K562 (cell line): ENCODE measurements around the gene SLC36A1. TPM values are rescaled to one million over a fixed set of nuclear protein-coding genes. Genes with fewer than 3 reads are reported as not detected.

Source experiments
- ATAC-seq: fragments of 200-7000 bp; cut with Tn5 transposase; 3 replicates; pipeline ENCODE4 v1.9.1; 2020; ENCODE audit warnings: moderate library complexity
- BruUV-seq: library from RNA; stranded (reverse); fragments of 400-500 nt; replicated peaks from 2 replicates; lab custom pipeline; 2021; lab: Mats Ljungman, UMichigan
- CTCF ChIA-PET: fragments of 300-600 bp; formaldehyde crosslinking; extraction: SDS; loops from one replicate; lab custom pipeline; 2021; ENCODE audit warnings: low intra/inter-chr PET ratio; lab: Yijun Ruan, JAX
- POLR2A ChIA-PET: fragments of 300-600, 350-650 bp; sonication (Branson Sonifier 250); formaldehyde crosslinking; extraction: SDS; loops from one replicate; lab custom pipeline; 2021; ENCODE audit warnings: antibody characterized with exemption, inconsistent platforms; lab: Yijun Ruan, JAX
- DNase-seq, 4 experiments: peaks; one replicate each; pipeline versions ENCODE4 v3.0.0 to v3.0.0-alpha.2; 2011 to 2018; ENCODE audit warnings: low spot score in 3 of 4, mixed read lengths in 3 of 4; ENCODE audit errors: extremely low read depth in 1 of 4
- FAIRE-seq: peaks from 2 replicates; lab custom pipeline; 2011; peaks lifted over from hg19 to GRCh38; lab: Jason Lieb, UNC
- H2AFZ ChIP-seq: 2 replicates; pipeline ENCODE4 v1.6.0; 2011; ENCODE audit warnings: low read depth, low read length, control low read depth, inconsistent platforms
- H3K27ac ChIP-seq: fragments of 200-600 bp; 3 replicates; pipeline ENCODE4 v1.8.0; 2011; ENCODE audit warnings: low read depth, mild to moderate bottlenecking, control low read depth, inconsistent platforms, low read length, moderate library complexity, mixed read lengths; ENCODE audit errors: extremely low read depth
- H3K27me3 ChIP-seq, 2 experiments: fragments of 300-600 bp in 1 of 2; 2 replicates in 1 of 2; 3 replicates in 1 of 2; pipeline versions ENCODE4 v1.6.0 to v1.8.0; 2011; ENCODE audit warnings: inconsistent platforms in 2 of 2, low read length in 2 of 2, mild to moderate bottlenecking in 1 of 2, mixed read lengths in 1 of 2, moderate library complexity in 1 of 2; ENCODE audit not compliant: control insufficient read depth in 2 of 2, insufficient read depth in 2 of 2
- H3K36me3 ChIP-seq: fragments of 300-600 bp; 3 replicates; pipeline ENCODE4 v1.8.0; 2011; ENCODE audit warnings: mild to moderate bottlenecking, low read length, inconsistent platforms; ENCODE audit not compliant: control insufficient read depth, insufficient read depth
- H3K4me1 ChIP-seq, 2 experiments: fragments of 200-600 bp in 1 of 2; replicated peaks in 1 of 2; 2 replicates in 1 of 2; 3 replicates in 1 of 2; pipeline versions ENCODE4 v1.5.1 to v1.8.0; 2011; ENCODE audit warnings: inconsistent platforms in 2 of 2, low read length in 2 of 2, mild to moderate bottlenecking in 1 of 2, mixed read lengths in 1 of 2, moderate library complexity in 1 of 2; ENCODE audit not compliant: control insufficient read depth in 2 of 2, insufficient read depth in 2 of 2
- H3K4me2 ChIP-seq: 2 replicates; pipeline ENCODE4 v1.6.1; 2011; ENCODE audit warnings: low read length, control low read depth, inconsistent platforms, mixed read lengths; ENCODE audit not compliant: insufficient read depth
- H3K4me3 ChIP-seq: fragments of 200-600 bp; sonication (generic), shearing (Covaris generic); 2 replicates; pipeline ENCODE4 v1.5.1; 2016; ENCODE audit warnings: control low read depth, inconsistent platforms
- H3K79me2 ChIP-seq: fragments of 200-600 bp; 3 replicates; pipeline ENCODE4 v1.8.0; 2011; ENCODE audit warnings: low read length, inconsistent platforms; ENCODE audit not compliant: control insufficient read depth, insufficient read depth
- H3K9ac ChIP-seq, 2 experiments: 2 replicates each; pipeline versions ENCODE4 v1.6.0 to v1.6.1; 2011; ENCODE audit warnings: low read depth in 2 of 2, low read length in 2 of 2, control low read depth in 1 of 2, inconsistent platforms in 1 of 2, mild to moderate bottlenecking in 1 of 2, mixed read lengths in 1 of 2; ENCODE audit not compliant: insufficient read depth in 1 of 2
- H3K9me1 ChIP-seq: one replicate; pipeline ENCODE4 v1.6.0; 2011; ENCODE audit warnings: inconsistent platforms, mild to moderate bottlenecking, low read length, moderate library complexity; ENCODE audit not compliant: control insufficient read depth, insufficient read depth
- H3K9me3 ChIP-seq: replicated peaks from 2 replicates; pipeline ENCODE4 v1.5.1; 2011; ENCODE audit warnings: low read depth, low read length, inconsistent platforms; ENCODE audit not compliant: control insufficient read depth, insufficient read depth
- H4K20me1 ChIP-seq: replicated peaks from 2 replicates; pipeline ENCODE4 v1.6.1; 2011; ENCODE audit warnings: low read length, inconsistent platforms, mixed read lengths; ENCODE audit not compliant: control insufficient read depth, insufficient read depth
- CCNT2 ChIP-seq: IDR thresholded peaks from 2 replicates; pipeline ENCODE4 v1.6.1; 2011; ENCODE audit warnings: borderline replicate concordance, low read depth, mild to moderate bottlenecking, moderate library complexity, mixed read lengths, low read length; ENCODE audit not compliant: insufficient read length; ENCODE audit errors: extremely low read depth
- EZH2 ChIP-seq: IDR thresholded peaks from 2 replicates; pipeline ENCODE4 v1.6.1; 2012; ENCODE audit warnings: low read depth, mild to moderate bottlenecking, inconsistent platforms, low read length, borderline replicate concordance
- FOXP1 ChIP-seq: sonication (generic); formaldehyde crosslinking; IDR thresholded peaks from 2 replicates; pipeline ENCODE4 v1.8.0; 2022; ENCODE audit warnings: mild to moderate bottlenecking, missing genetic modification reagents
- GATA2 ChIP-seq: sonication (generic); formaldehyde crosslinking; IDR thresholded peaks from 2 replicates; pipeline ENCODE4 v1.4.0; 2020; ENCODE audit warnings: mild to moderate bottlenecking, missing genetic modification reagents
- HIVEP1 ChIP-seq: fragments of 250-450 bp; sonication (Bioruptor Pico); IDR thresholded peaks from 2 replicates; pipeline ENCODE4 v1.4.0; 2020; ENCODE audit warnings: mild to moderate bottlenecking
- HSF4 ChIP-seq: fragments of 250-450 bp; sonication (Bioruptor Pico); IDR thresholded peaks from 2 replicates; pipeline ENCODE4 v2.1.2; 2022; ENCODE audit warnings: mild to moderate bottlenecking, moderate library complexity, borderline replicate concordance
- KLF6 ChIP-seq: fragments of 250-450 bp; sonication (Bioruptor Pico); IDR thresholded peaks from 2 replicates; pipeline ENCODE4 v1.4.0; 2020; ENCODE audit warnings: mild to moderate bottlenecking, moderate library complexity, borderline replicate concordance
- SMARCC2 ChIP-seq: fragments of 450-650 bp; IDR thresholded peaks from 2 replicates; pipeline ENCODE4 v1.6.1; 2017; ENCODE audit warnings: antibody characterized with exemption, moderate library complexity, mild to moderate bottlenecking, low read depth
- SRSF7 ChIP-seq: fragments of 200-400 bp; formaldehyde crosslinking; optimal IDR thresholded peaks from 2 replicates; pipeline ENCODE3; 2017; ENCODE audit warnings: mild to moderate bottlenecking, low read depth, low read length
- SRSF9 ChIP-seq: fragments of 200-400 bp; formaldehyde crosslinking; IDR thresholded peaks from 2 replicates; pipeline ENCODE4 v1.6.1; 2017; ENCODE audit warnings: low read depth, low read length, borderline replicate concordance
- ZNF277 ChIP-seq: fragments of 250-450 bp; sonication (Bioruptor Pico); IDR thresholded peaks from 2 replicates; pipeline ENCODE4 v1.8.0; 2022; ENCODE audit warnings: inconsistent platforms, mild to moderate bottlenecking, moderate library complexity, borderline replicate concordance
- ZNF609 ChIP-seq: sonication (generic); formaldehyde crosslinking; IDR thresholded peaks from 2 replicates; pipeline ENCODE4 v1.8.1; 2023; ENCODE audit warnings: missing genetic modification reagents, mild to moderate bottlenecking, borderline replicate concordance
- WGBS: fragments of 100-300 bp; shearing (Covaris generic); methylation state at CpG from one replicate; pipeline ENCODE4 v1.1.6; 2016; ENCODE audit warnings: low coverage, mixed read lengths; ENCODE audit not compliant: insufficient coverage; ENCODE audit errors: missing lambda C conversion rate; 5-methylcytosine and 5-hydroxymethylcytosine counted together
- in situ Hi-C: fragments of 300-500 bp; cut with MboI; formaldehyde crosslinking; loops from 4 replicates; pipeline ENCODE4 v1.15.0; 2018; ENCODE audit warnings: inconsistent platforms, mixed read lengths
- intact Hi-C: fragments of 100-400 bp; cut with micrococcal nuclease; formaldehyde crosslinking; loops from 2 replicates; pipeline ENCODE4 v1.14.2; 2022
- polyA plus RNA-seq, 8 experiments: library from polyadenylated mRNA; depleted of rRNA in 4 of 8; stranded (reverse) in 5 of 8; unstranded in 3 of 8; fragments of >200 nt; fragmentation: Nextera tagmentation in 2 of 8; fragmentation: Illumina TruSeq in 1 of 8; extraction: Ambion mirVana in 2 of 8; extraction: Trizol in 1 of 8; gene quantifications; 2 replicates each; pipeline versions ENCODE4 v1.2.1 to v1.2.3, GENCODE V29; 2011 to 2014; ENCODE audit warnings: inconsistent platforms in 1 of 8, missing spikeins in 1 of 8
- total RNA-seq, 7 experiments: library from RNA; depleted of rRNA in 6 of 7; stranded (reverse); fragments of >200 nt in 6 of 7; fragmentation: Illumina TruSeq in 2 of 7; extraction: Trizol in 2 of 7; gene quantifications; 2 replicates each; pipeline versions ENCODE4 v1.2.1 to v1.2.3, GENCODE V29; 2011 to 2021; ENCODE audit warnings: low replicate concordance in 1 of 7
- TF ChIP-seq, protein P1 (sequence below): fragments of 450-650 bp; IDR thresholded peaks from one replicate; pipeline ENCODE4 v1.6.1; 2018; ENCODE audit warnings: mild to moderate bottlenecking, moderate library complexity; ENCODE audit not compliant: partially characterized antibody

SLC36A1 gene
- total and polyA plus RNA-seq, 9 of the 15 experiments (the other 6 are each of a cell fraction or from before 2014, with no cell fraction given): 1.6 to 8.4 (median 4.6) TPM

DNA sequence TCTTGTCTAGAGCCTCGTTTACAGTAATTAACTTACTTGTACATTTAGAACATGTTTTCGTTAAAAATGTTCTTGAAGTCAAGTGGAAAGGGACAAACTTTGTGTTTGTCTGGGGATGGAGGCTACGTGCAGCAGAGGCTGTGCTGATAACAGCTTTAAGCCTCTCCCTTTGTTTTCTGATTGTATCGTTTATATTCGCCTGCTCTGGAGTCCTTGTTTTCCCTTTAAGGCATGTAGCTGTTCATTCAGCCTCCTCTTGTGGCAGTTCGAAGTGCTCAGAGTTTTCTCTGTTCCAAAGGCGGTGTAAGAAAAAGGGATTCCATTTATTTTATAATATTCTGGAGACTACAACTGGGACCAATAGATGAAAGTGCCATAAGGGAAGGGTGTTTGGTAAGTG, 1.9 kb downstream of the SLC36A1 start (continued):
- TF ChIP-seq HSF4 (CRISPR knock-in tag) (no peak), SRSF9 (no peak), CCNT2 (no peak), GATA2 (CRISPR knock-in tag) (no peak), SMARCC2 (no peak)

- Histone ChIP-seq H3K27ac (no peak overlapping the region), H3K4me1 (peaks cover 10 to 18% of the 10 kb centered on the region in 2 experiments; a peak in 3 of 5 replicates), H3K79me2 (peaks cover 30% of the 10 kb centered on the region)
- TF ChIP-seq HIVEP1 (CRISPR knock-in tag) (no peak), FOXP1 (CRISPR knock-in tag) (no peak), EZH2 (no peak), SRSF7 (no peak), ZNF609 (CRISPR knock-in tag) (no peak), ZNF277 (CRISPR knock-in tag) (no peak), KLF6 (no peak)
- TF ChIP-seq, protein P1, sequence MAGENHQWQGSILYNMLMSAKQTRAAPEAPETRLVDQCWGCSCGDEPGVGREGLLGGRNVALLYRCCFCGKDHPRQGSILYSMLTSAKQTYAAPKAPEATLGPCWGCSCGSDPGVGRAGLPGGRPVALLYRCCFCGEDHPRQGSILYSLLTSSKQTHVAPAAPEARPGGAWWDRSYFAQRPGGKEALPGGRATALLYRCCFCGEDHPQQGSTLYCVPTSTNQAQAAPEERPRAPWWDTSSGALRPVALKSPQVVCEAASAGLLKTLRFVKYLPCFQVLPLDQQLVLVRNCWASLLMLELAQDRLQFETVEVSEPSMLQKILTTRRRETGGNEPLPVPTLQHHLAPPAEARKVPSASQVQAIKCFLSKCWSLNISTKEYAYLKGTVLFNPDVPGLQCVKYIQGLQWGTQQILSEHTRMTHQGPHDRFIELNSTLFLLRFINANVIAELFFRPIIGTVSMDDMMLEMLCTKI: no peak
Observed at GRCh38 chr5:151449839-151450238, 2.4 kb downstream of the SLC36A1 start.

More at GRCh38 chr5:151449839-151450238, 2.4 kb downstream of the SLC36A1 start:
- in situ Hi-C loops: loop anchor here (5.0 to 10.0 kb wide), 2 partner anchors 65 to 297 kb away; no protein-coding TSS in a partner anchor
- CTCF ChIA-PET: interaction anchor here (4.0 kb wide), 1 partner anchor 50 kb away, joined by 62 read pairs; no protein-coding TSS in a partner anchor
- H3K36me3 ChIP-seq: 0 out of 3 replicates have a peak, but pooled peaks cover 4% of the 10 kb centered on the region
- H3K9ac ChIP-seq: no peak overlapping the region
- POLR2A ChIA-PET: interaction anchor here (0.6 to 2.5 kb wide), 3 partner anchors 10 to 748 kb away, joined by 3 to 8 read pairs (median 3); no protein-coding TSS in a partner anchor
- H3K27me3 ChIP-seq: no peaks in the 10 kb centered on the region
- no peaks in the 10 kb centered on the region; the same call in 1 of the 2 replicates for H4K20me1 ChIP-seq
- no peak for DNase-seq
- H3K9me1 ChIP-seq: no peaks in the 10 kb centered on the region
- intact Hi-C loops: loop anchor here (5.0 kb wide), 2 partner anchors 292 to 322 kb away; partner anchors contain the start of gene G3BP1
- H2AFZ ChIP-seq: no peak overlapping the region
- whole genome bisulfite sequencing: 89% methylated on average over 5 of the region's 5 CpGs
- H3K4me2 ChIP-seq: peak overlapping the region; percentile 99
- no TSS peak for BruUV-seq
- H3K4me3 ChIP-seq: no peak overlapping the region
- no peaks in the 10 kb centered on the region for H3K9me3 ChIP-seq
- peak; percentile 64 for FAIRE-seq
- ATAC-seq: no peak
